ENCODE data around the gene CERKL. TPM values are rescaled to one million over a fixed set of nuclear protein-coding genes. Genes with fewer than 3 reads are reported as not detected.

CERKL gene
- total RNA-seq, 3 donors from 2014 or later, result 0.12 TPM; not detected in 2

- no peaks in the 10 kb centered on the region for H3K4me1 ChIP-seq (ENCODE audit: low read depth)
- no peak for TF ChIP-seq CTCF (IDR thresholded peaks at IDR 0.05)
- no peak overlapping the region for H3K4me3 ChIP-seq
- H3K36me3 ChIP-seq (ENCODE audit: low read depth), result no peaks in the 10 kb centered on the region
- ATAC-seq (no peak), DNase-seq (no peak)
- H3K9me3 ChIP-seq, result no peaks in the 10 kb centered on the region
- intact Hi-C loops (cut with DNase I, micrococcal nuclease), result no loop called here
These were observed 35.0 kb downstream of the CERKL start for GRCh38 chr2:181621779-181622490.

GRCh38 chr2:181619516-181619915 lies 37.4 kb downstream of the CERKL start:
- H3K36me3 ChIP-seq (ENCODE audit: low read depth), result no peaks in the 10 kb centered on the region
- DNase-seq (no peak), ATAC-seq (no peak)
- TF ChIP-seq CTCF (IDR thresholded peaks at IDR 0.05), result no peak
- intact Hi-C loops (cut with DNase I, micrococcal nuclease), result no loop called here
- no peak overlapping the region for H3K4me3 ChIP-seq
- no peaks in the 10 kb centered on the region for H3K9me3 ChIP-seq
- no peaks in the 10 kb centered on the region for H3K4me1 ChIP-seq (ENCODE audit: low read depth)

- Histone ChIP-seq H3K36me3 (ENCODE audit: low read depth) (no peaks in the 10 kb centered on the region), H3K9me3 (no peaks in the 10 kb centered on the region)
- intact Hi-C loops (cut with DNase I, micrococcal nuclease), result no loop called here
These were observed 40.2 kb downstream of the CERKL start for GRCh38 chr2:181616715-181617114.

GRCh38 chr2:181614874-181615638 lies 41.8 kb downstream of the CERKL start:
- H3K4me3 ChIP-seq, result no peak overlapping the region
- TF ChIP-seq CTCF (IDR thresholded peaks at IDR 0.05), result no peak
- intact Hi-C loops (cut with DNase I, micrococcal nuclease), result no loop called here
- no peaks in the 10 kb centered on the region for H3K36me3 ChIP-seq (ENCODE audit: low read depth)
- DNase-seq, result no peak
- H3K4me1 ChIP-seq (ENCODE audit: low read depth), result no peaks in the 10 kb centered on the region
- no peaks in the 10 kb centered on the region for H3K9me3 ChIP-seq
- no peak for ATAC-seq

More at GRCh38 chr2:181616715-181617114, 40.2 kb downstream of the CERKL start:
- H3K4me1 ChIP-seq (ENCODE audit: low read depth), result no peaks in the 10 kb centered on the region
- TF ChIP-seq CTCF (IDR thresholded peaks at IDR 0.05), result no peak
- ATAC-seq (no peak), DNase-seq (no peak)
- H3K4me3 ChIP-seq, result no peak overlapping the region

GRCh38 chr2:181613241-181613640 lies 43.7 kb downstream of the CERKL start:
- intact Hi-C loops (cut with DNase I, micrococcal nuclease), result no loop called here
- DNase-seq, result no peak
- TF ChIP-seq CTCF (IDR thresholded peaks at IDR 0.05), result no peak
- Histone ChIP-seq H3K36me3 (ENCODE audit: low read depth) (no peaks in the 10 kb centered on the region), H3K4me1 (ENCODE audit: low read depth) (no peaks in the 10 kb centered on the region), H3K9me3 (no peaks in the 10 kb centered on the region), H3K4me3 (no peak overlapping the region)
- ATAC-seq, result no peak

All from mucosa of descending colon (tissue), 3 donors.